HepG2 (cell line): Measurements from ENCODE around the gene STXBP2. TPM values are rescaled to one million over a fixed set of nuclear protein-coding genes. Genes with fewer than 3 reads are reported as not detected.

Experiments
- ADNP ChIP-seq: sonication (generic); formaldehyde crosslinking; IDR thresholded peaks from 2 replicates; pipeline ENCODE4 v1.4.0; 2020; ENCODE audit warnings: missing genetic modification reagents
- ARID2 ChIP-seq: sonication (generic); formaldehyde crosslinking; IDR thresholded peaks from 2 replicates; pipeline ENCODE4 v1.8.1; 2022; ENCODE audit warnings: mild to moderate bottlenecking, missing genetic modification reagents, borderline replicate concordance
- ARID5B ChIP-seq: IDR thresholded peaks from 2 replicates; pipeline ENCODE4 v1.4.0; 2020; ENCODE audit warnings: mild to moderate bottlenecking, missing genetic modification reagents
- CHD2 ChIP-seq: IDR thresholded peaks from 2 replicates; pipeline ENCODE4 v1.6.1; 2011; ENCODE audit warnings: low read depth, low read length, improper control_type of control experiment
- EHMT2 ChIP-seq: fragments of 200-600 bp; sonication (generic); IDR thresholded peaks from 2 replicates; pipeline ENCODE4 v1.7.0; 2017; ENCODE audit warnings: antibody characterized with exemption, low read depth, low read length, borderline replicate concordance
- ETV6 ChIP-seq: sonication (generic); formaldehyde crosslinking; conservative IDR thresholded peaks from 2 replicates; pipeline ENCODE4 v1.4.0; 2020; ENCODE audit warnings: missing genetic modification reagents
- FOXP1 ChIP-seq, 2 experiments: fragments of 450-650 bp in 1 of 2; IDR thresholded peaks; 2 replicates each; pipeline ENCODE4 v1.6.1; 2017 to 2018; ENCODE audit warnings: antibody characterized with exemption in 1 of 2
- GATAD1 ChIP-seq: IDR thresholded peaks from 2 replicates; pipeline ENCODE4 v1.6.1; 2016; ENCODE audit warnings: missing genetic modification reagents, missing compliant biosample characterization
- GFI1 ChIP-seq: sonication (generic); formaldehyde crosslinking; IDR thresholded peaks from 2 replicates; pipeline ENCODE4 v1.5.0; 2020; ENCODE audit warnings: missing genetic modification reagents, mild to moderate bottlenecking, borderline replicate concordance
- HCFC1 ChIP-seq: fragments of 150-350 bp; IDR thresholded peaks from 2 replicates; pipeline ENCODE4 v1.6.1; 2014; ENCODE audit warnings: low read depth, low read length
- HMGXB4 ChIP-seq, 2 experiments: sonication (generic) in 1 of 2; formaldehyde crosslinking in 1 of 2; IDR thresholded peaks; 2 replicates each; pipeline versions ENCODE4 v1.4.0 to v1.6.1; 2018 to 2020; ENCODE audit warnings: missing genetic modification reagents in 2 of 2, borderline replicate concordance in 1 of 2, low read depth in 1 of 2, mild to moderate bottlenecking in 1 of 2, missing biosample characterization in 1 of 2
- HNRNPK ChIP-seq: fragments of 200-400 bp; formaldehyde crosslinking; IDR thresholded peaks from 2 replicates; pipeline ENCODE4 v1.6.1; 2018; ENCODE audit warnings: low read length, low read depth, moderate library complexity, mild to moderate bottlenecking; ENCODE audit not compliant: poor library complexity, severe bottlenecking
- KMT2B ChIP-seq: IDR thresholded peaks from 2 replicates; pipeline ENCODE4 v1.6.1; 2016; ENCODE audit warnings: missing genetic modification reagents, missing compliant biosample characterization
- RARA ChIP-seq: IDR thresholded peaks from 2 replicates; pipeline ENCODE4 v1.6.1; 2016; ENCODE audit warnings: missing genetic modification reagents, missing compliant biosample characterization
- RBAK ChIP-seq: sonication (generic); formaldehyde crosslinking; IDR thresholded peaks from 2 replicates; pipeline ENCODE4 v1.5.1; 2020; ENCODE audit warnings: mild to moderate bottlenecking, missing genetic modification reagents
- SMC3 ChIP-seq: IDR thresholded peaks from 2 replicates; pipeline ENCODE4 v1.6.1; 2011; ENCODE audit warnings: low read length, improper control_type of control experiment
- SP5 ChIP-seq: IDR thresholded peaks from 2 replicates; pipeline ENCODE4 v1.6.1; 2016; ENCODE audit warnings: low read depth, borderline replicate concordance
- TBX2 ChIP-seq: sonication (generic); formaldehyde crosslinking; IDR thresholded peaks from 2 replicates; pipeline ENCODE4 v1.5.0; 2020; ENCODE audit warnings: missing genetic modification reagents, mild to moderate bottlenecking, borderline replicate concordance
- ZBTB25 ChIP-seq: IDR thresholded peaks from 2 replicates; pipeline ENCODE4 v1.6.1; 2018; ENCODE audit warnings: missing genetic modification reagents
- ZNF572 ChIP-seq: sonication (generic); formaldehyde crosslinking; IDR thresholded peaks from 2 replicates; pipeline ENCODE4 v1.5.1; 2020; ENCODE audit warnings: mild to moderate bottlenecking, missing genetic modification reagents
- ZNF724P ChIP-seq: sonication (generic); formaldehyde crosslinking; IDR thresholded peaks from 2 replicates; pipeline ENCODE4 v1.8.0; 2022; ENCODE audit warnings: missing genetic modification reagents, borderline replicate concordance
- ZSCAN20 ChIP-seq: sonication (generic); formaldehyde crosslinking; IDR thresholded peaks from 2 replicates; pipeline ENCODE4 v1.4.0; 2020; ENCODE audit warnings: missing genetic modification reagents, mild to moderate bottlenecking, borderline replicate concordance
- polyA plus RNA-seq, 8 experiments: library from polyadenylated mRNA; depleted of rRNA in 3 of 8; stranded (reverse) in 7 of 8; unstranded in 1 of 8; fragments of >200 nt; fragmentation: Illumina TruSeq in 4 of 8; extraction: Trizol in 4 of 8; gene quantifications; 2 replicates each; pipeline versions ENCODE4 v1.2.1 to v1.2.3, GENCODE V29; 2011 to 2016; ENCODE audit warnings: low read depth in 4 of 8, missing spikeins in 1 of 8, mixed read lengths in 1 of 8; ENCODE audit not compliant: insufficient read depth in 1 of 8
- total RNA-seq, 5 experiments: library from RNA; depleted of rRNA; stranded (reverse); fragments of >200 nt; fragmentation: Illumina TruSeq; extraction: Trizol; gene quantifications; 2 replicates each; pipeline ENCODE4 v1.2.3, GENCODE V29; 2016; ENCODE audit warnings: low read depth in 1 of 5

Gene STXBP2
- total and polyA plus RNA-seq, 2 of the 13 experiments (the other 11 are each of a cell fraction or from before 2014, with no cell fraction given) = 22.8 to 40.1 TPM

GRCh38 chr19:7681340-7682174, 44.6 kb downstream of the STXBP2 start (continued):
- peak; percentile 46; the same call in 1 of the 2 replicates for TF ChIP-seq SMC3
- 0 out of 2 replicates have a peak, but pooled peaks have one; percentile 21 for TF ChIP-seq ZNF724P
- no peak for TF ChIP-seq ETV6 (CRISPR knock-in tag)
- peak; percentile 56; the same call in 1 of the 2 replicates for TF ChIP-seq CHD2
- TF ChIP-seq HMGXB4 (CRISPR knock-in tag; IDR thresholded peaks at IDR 0.05; ENCODE audit: borderline replicate concordance in 1 of 2, low read depth in 1 of 2) = peak in 1 of 2 experiments; percentile 75; a peak in 3 of 4 replicates
- 0 out of 2 replicates have a peak, but pooled peaks have one; percentile 15 for TF ChIP-seq ARID5B (CRISPR knock-in tag)
- peak; percentile 42; the same call in 1 of the 2 replicates for TF ChIP-seq GATAD1 (CRISPR knock-in tag)
- TF ChIP-seq ZBTB25 (CRISPR knock-in tag) = 0 out of 2 replicates have a peak, but pooled peaks have one; percentile 20
- peak; percentile 39; the same call in 1 of the 2 replicates for TF ChIP-seq TBX2 (CRISPR knock-in tag)
- 0 out of 2 replicates have a peak, but pooled peaks have one; percentile 27 for TF ChIP-seq RARA (CRISPR knock-in tag)
- 0 out of 2 replicates have a peak, but pooled peaks have one; percentile 14 for TF ChIP-seq SP5 (CRISPR knock-in tag)
- TF ChIP-seq FOXP1 (IDR thresholded peaks at IDR 0.05) = no peak
- 0 out of 2 replicates have a peak, but pooled peaks have one; percentile 20 for TF ChIP-seq FOXP1 (CRISPR knock-in tag; IDR thresholded peaks at IDR 0.05)
- TF ChIP-seq ZNF572 = peak; percentile 59; the same call in 1 of the 2 replicates
- TF ChIP-seq EHMT2 = no peak
- TF ChIP-seq GFI1 (CRISPR knock-in tag) = peak; percentile 33; the same call in 1 of the 2 replicates
- TF ChIP-seq ARID2 (CRISPR knock-in tag) = peak; percentile 53; the same call in 1 of the 2 replicates
- no peak for TF ChIP-seq HCFC1
- TF ChIP-seq RBAK (CRISPR knock-in tag) = 0 out of 2 replicates have a peak, but pooled peaks have one; percentile 22
- TF ChIP-seq ADNP (CRISPR knock-in tag) = no peak
- peak; percentile 14 for TF ChIP-seq HNRNPK
- no peak for TF ChIP-seq KMT2B (CRISPR knock-in tag)
- TF ChIP-seq ZSCAN20 (CRISPR knock-in tag) = no peak
